ENCODE results near the gene PRKD1. TPM values are rescaled to one million over a fixed set of nuclear protein-coding genes. Genes with fewer than 3 reads are reported as not detected.

PRKD1 gene
- total RNA-seq, 1 experiment from 2014 or later: 2.7 TPM

DNA sequence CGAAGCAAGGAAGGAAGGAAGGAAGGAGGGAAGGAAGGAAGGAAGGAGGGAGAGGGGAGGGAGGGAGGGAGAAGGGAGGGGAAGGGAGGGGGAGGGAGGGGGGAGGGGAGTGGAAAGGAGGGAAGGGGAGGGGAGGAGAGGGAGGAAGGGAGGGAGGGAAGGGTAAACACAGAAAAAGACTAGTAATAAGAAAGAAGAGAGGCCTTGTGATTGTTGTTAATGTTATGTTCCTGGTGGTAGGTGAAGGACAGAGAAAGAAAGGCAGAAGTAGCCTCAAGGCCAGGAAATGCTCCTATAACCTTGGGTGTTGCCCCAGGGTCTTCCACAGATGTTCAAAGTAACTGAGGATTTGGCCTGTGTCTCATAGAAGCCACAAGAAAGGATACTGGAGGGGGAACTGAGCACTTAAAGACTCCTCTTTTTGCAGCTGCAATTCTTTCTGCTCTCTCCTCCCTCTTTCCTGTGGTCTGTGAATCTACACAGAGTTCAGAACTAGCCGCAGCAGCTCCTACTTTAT, 164.2 kb downstream of the PRKD1 start:
- no peak overlapping the region for H2BK20ac ChIP-seq (ENCODE audit: low read depth, low read length, poor library complexity, severe bottlenecking)
- H3K4ac ChIP-seq (ENCODE audit: low read depth, low read length): no peak overlapping the region
- H2AK5ac ChIP-seq (ENCODE audit: insufficient read length, low read length): no peak overlapping the region
- H3K18ac ChIP-seq (ENCODE audit: insufficient read length, low read depth, low read length): no peak overlapping the region
- no peak overlapping the region for H2BK15ac ChIP-seq (ENCODE audit: low read depth, low read length)
- no peaks in the 10 kb centered on the region for H3K79me2 ChIP-seq (ENCODE audit: insufficient read depth, low read length)
- no peaks in the 10 kb centered on the region for H3K9me3 ChIP-seq (ENCODE audit: control insufficient read depth, low read depth, low read length)
- no peak for TF ChIP-seq CTCF (conservative IDR thresholded peaks at IDR 0.05)
- H3K23ac ChIP-seq (ENCODE audit: insufficient read length, low read depth, low read length): no peak overlapping the region
- H3K27me3 ChIP-seq (ENCODE audit: insufficient read depth, low read length): no peaks in the 10 kb centered on the region
- no peaks in the 10 kb centered on the region for H3K79me1 ChIP-seq (ENCODE audit: insufficient read depth, low read depth, low read length, poor library complexity, severe bottlenecking)
- no peak overlapping the region for H3K56ac ChIP-seq (ENCODE audit: insufficient read length, low read depth, low read length)
- no peak overlapping the region for H4K5ac ChIP-seq (ENCODE audit: insufficient read length, low read depth, low read length)
- H3K4me2 ChIP-seq (ENCODE audit: insufficient read depth, insufficient read length, low read length): no peak overlapping the region
- Mint-ChIP-seq H3K27ac (peak overlapping the region in 2 of 3 experiments; percentile 53 to 87; a peak in 4 of 7 replicates), H3K4me1 (peaks cover 27 to 28% of the 10 kb centered on the region in 2 experiments), H3K4me3 (no peak overlapping the region), H3K9me3 (no peaks in the 10 kb centered on the region), H3K36me3 (ENCODE audit: insufficient read depth in 1 of 3, low read depth in 3 of 3) (no peaks in the 10 kb centered on the region), H3K27me3 (ENCODE audit: low read depth) (no peaks in the 10 kb centered on the region)
- H2AFZ ChIP-seq (ENCODE audit: low read length): no peak overlapping the region
- H4K91ac ChIP-seq (ENCODE audit: insufficient read length, low read depth, low read length): no peak overlapping the region
- no peak overlapping the region for H3T11ph ChIP-seq (ENCODE audit: low read length)
- no peak overlapping the region for H3K9ac ChIP-seq (ENCODE audit: extremely low read depth, insufficient read length, low read length)
- no peaks in the 10 kb centered on the region for H4K20me1 ChIP-seq (ENCODE audit: control insufficient read depth, insufficient read depth, insufficient read length)
- no peak overlapping the region for H3K14ac ChIP-seq (ENCODE audit: insufficient read depth, low read length)
- no peaks in the 10 kb centered on the region for H3K23me2 ChIP-seq (ENCODE audit: insufficient read length, low read depth, low read length, poor library complexity, severe bottlenecking)
- no peak overlapping the region for H2BK120ac ChIP-seq (ENCODE audit: low read depth, low read length, poor library complexity, severe bottlenecking)
- no CpG with 5 or more reads among the region's 2 CpGs for WGBS (ENCODE audit: extremely low coverage, insufficient read length, low lambda C conversion rate)
- no peak overlapping the region for H4K8ac ChIP-seq (replicated peaks; ENCODE audit: insufficient read length, low read depth, low read length)
- no peaks in the 10 kb centered on the region; the same call in none of the 2 replicates for H3K4me1 ChIP-seq (ENCODE audit: insufficient read depth, low read length)
- H3K27ac ChIP-seq (ENCODE audit: insufficient read length, low read depth, low read length): no peak overlapping the region
- H2BK12ac ChIP-seq (ENCODE audit: insufficient read length, low read depth, low read length): no peak overlapping the region
- no peak overlapping the region for H2BK5ac ChIP-seq (ENCODE audit: insufficient read length, low read length)
- no peak for DNase-seq
